Adrenal gland (tissue), 12 donors: ENCODE results near the gene IGFL3. TPM values are rescaled to one million over a fixed set of nuclear protein-coding genes. Genes with fewer than 3 reads are reported as not detected.

Experiments used
- DNase-seq, 7 donors: peaks; one replicate each; pipeline ENCODE4 v3.0.0-alpha.2; 2019 to 2020
- H3K27ac ChIP-seq, 5 donors: fragments of 200-600 bp; sonication (generic) in 4 of 5; 1 replicate in 3 of 5; 2 replicates in 2 of 5; pipeline versions ENCODE4 v1.5.1 to v1.8.0; 2016 to 2020; ENCODE audit warnings: mild to moderate bottlenecking in 1 of 5
- H3K27me3 ChIP-seq: fragments of 200-600 bp; 2 replicates; pipeline ENCODE4 v1.8.0; 2021
- H3K36me3 ChIP-seq, 2 donors: fragments of 200-600 bp; replicated peaks in 1 of 2; 1 replicate in 1 of 2; 2 replicates in 1 of 2; pipeline versions ENCODE4 v1.5.1 to v1.8.0; 2018 to 2022
- H3K4me1 ChIP-seq, 2 donors: fragments of 200-600 bp; replicated peaks in 1 of 2; 1 replicate in 1 of 2; 2 replicates in 1 of 2; pipeline versions ENCODE4 v1.5.1 to v1.8.0; 2018 to 2021
- H3K4me3 ChIP-seq, 4 donors: fragments of 200-600 bp; sonication (generic) in 3 of 4; one replicate each; pipeline ENCODE4 v1.5.1; 2016 to 2018
- H3K9me3 ChIP-seq, 3 donors: fragments of 200-600 bp; sonication (generic) in 1 of 3; replicated peaks in 1 of 3; 1 replicate in 2 of 3; 2 replicates in 1 of 3; pipeline versions ENCODE4 v1.5.1 to v1.8.0; 2016 to 2021
- POLR2A ChIP-seq, 2 donors: fragments of 450-650 bp; IDR thresholded peaks; one replicate each; pipeline ENCODE4 v1.6.1; 2017; ENCODE audit warnings: antibody characterized with exemption in 2 of 2, mild to moderate bottlenecking in 2 of 2, moderate library complexity in 1 of 2
- WGBS, 4 donors: extraction: QIAGEN DNeasy Blood & Tissue Kit in 2 of 4; methylation state at CpG; one replicate each; pipeline versions ENCODE4 v1.1.5 to v1.1.7; 2013 to 2017; 5-methylcytosine and 5-hydroxymethylcytosine counted together
- intact Hi-C, 2 donors: fragments of 100-400 bp; cut with DNase I; formaldehyde crosslinking; loops; one replicate each; pipeline versions ENCODE4 v1.14.1 to v1.15.0; 2022 to 2023
- polyA plus RNA-seq, 3 donors: library from polyadenylated mRNA; stranded (reverse); fragments of 200-250 nt in 2 of 3; fragments of 350-450 nt in 1 of 3; fragmentation: Illumina TruSeq in 1 of 3; extraction: RNeasy Lipid Tissue Mini Kit (QIAGEN cat#74804) in 1 of 3; gene quantifications; one replicate each; pipeline ENCODE4 v1.2.3, GENCODE V29; 2013 to 2014
- total RNA-seq, 9 donors: library from RNA; depleted of rRNA in 4 of 9; stranded (reverse); fragments of >200 nt in 4 of 9; fragments of 120-200 nt in 1 of 9; fragmentation: NEBNext Ultra II Directional in 1 of 9; extraction: Animal tissue kit (Norgen Biotek cat#: 25700) in 1 of 9; gene quantifications; one replicate each; pipeline versions ENCODE4 v1.1.0 to v1.2.4, GENCODE V29; 2013 to 2023
- TF ChIP-seq, protein P1 (sequence below), 6 experiments: fragments of 450-650 bp in 4 of 6; fragments of 200-600 bp in 2 of 6; sonication (generic) in 1 of 6; IDR thresholded peaks; 1 replicate in 5 of 6; 2 replicates in 1 of 6; pipeline versions ENCODE4 v1.5.1 to v1.8.0; 2016 to 2021; ENCODE audit warnings: antibody characterized with exemption in 6 of 6, mild to moderate bottlenecking in 2 of 6, moderate library complexity in 1 of 6
- donor health status: healthy with polysubstance abuse.
- donor health status: Bipolar disorder and iron deficiency.
- donor health status: DM: yes; HTN: yes; CAD: no.
- donor health status: DM: no; HTN: no; CAD: no.
- donor health status: DM: no; HTN: no; CAD: no.
- donor health status: DM: yes; HTN: yes; CAD: no.

IGFL3 gene
- total and polyA plus RNA-seq, 12 donors = not detected

DNA sequence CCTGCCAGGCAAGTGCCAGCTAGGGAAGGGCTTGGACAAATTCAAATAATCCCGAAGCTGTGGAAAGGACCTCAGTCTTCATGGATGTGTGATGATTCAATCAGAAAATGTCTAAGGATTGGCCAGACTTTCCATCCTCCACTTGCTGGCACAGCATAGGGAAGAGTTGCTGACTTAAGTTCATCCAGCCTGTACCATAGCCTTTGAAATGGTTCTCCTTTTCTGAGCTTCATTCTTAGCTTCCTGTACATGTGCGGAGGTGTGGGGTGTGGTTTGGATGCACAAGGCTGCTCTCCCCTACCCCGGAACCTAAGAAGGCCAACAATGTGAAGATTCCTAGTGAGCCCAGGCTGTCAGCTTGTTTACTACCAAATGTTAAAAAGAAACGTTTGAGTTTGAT, 959 bp upstream of the IGFL3 start:
- DNase-seq = no peak
- Histone ChIP-seq H3K27me3 (no peaks in the 10 kb centered on the region), H3K4me1 (no peaks in the 10 kb centered on the region), H3K9me3 (no peaks in the 10 kb centered on the region), H3K27ac (no peak overlapping the region), H3K4me3 (no peak overlapping the region), H3K36me3 (no peaks in the 10 kb centered on the region)
- intact Hi-C loops = no loop called here
- TF ChIP-seq, protein P1, sequence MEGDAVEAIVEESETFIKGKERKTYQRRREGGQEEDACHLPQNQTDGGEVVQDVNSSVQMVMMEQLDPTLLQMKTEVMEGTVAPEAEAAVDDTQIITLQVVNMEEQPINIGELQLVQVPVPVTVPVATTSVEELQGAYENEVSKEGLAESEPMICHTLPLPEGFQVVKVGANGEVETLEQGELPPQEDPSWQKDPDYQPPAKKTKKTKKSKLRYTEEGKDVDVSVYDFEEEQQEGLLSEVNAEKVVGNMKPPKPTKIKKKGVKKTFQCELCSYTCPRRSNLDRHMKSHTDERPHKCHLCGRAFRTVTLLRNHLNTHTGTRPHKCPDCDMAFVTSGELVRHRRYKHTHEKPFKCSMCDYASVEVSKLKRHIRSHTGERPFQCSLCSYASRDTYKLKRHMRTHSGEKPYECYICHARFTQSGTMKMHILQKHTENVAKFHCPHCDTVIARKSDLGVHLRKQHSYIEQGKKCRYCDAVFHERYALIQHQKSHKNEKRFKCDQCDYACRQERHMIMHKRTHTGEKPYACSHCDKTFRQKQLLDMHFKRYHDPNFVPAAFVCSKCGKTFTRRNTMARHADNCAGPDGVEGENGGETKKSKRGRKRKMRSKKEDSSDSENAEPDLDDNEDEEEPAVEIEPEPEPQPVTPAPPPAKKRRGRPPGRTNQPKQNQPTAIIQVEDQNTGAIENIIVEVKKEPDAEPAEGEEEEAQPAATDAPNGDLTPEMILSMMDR (IDR thresholded peaks at IDR 0.05) = no peak
- no peak for TF ChIP-seq POLR2A (IDR thresholded peaks at IDR 0.05)
- WGBS, 4 donors = 64 to 70% (median 66%) methylated on average over 4 of the region's 4 CpGs

DNA sequence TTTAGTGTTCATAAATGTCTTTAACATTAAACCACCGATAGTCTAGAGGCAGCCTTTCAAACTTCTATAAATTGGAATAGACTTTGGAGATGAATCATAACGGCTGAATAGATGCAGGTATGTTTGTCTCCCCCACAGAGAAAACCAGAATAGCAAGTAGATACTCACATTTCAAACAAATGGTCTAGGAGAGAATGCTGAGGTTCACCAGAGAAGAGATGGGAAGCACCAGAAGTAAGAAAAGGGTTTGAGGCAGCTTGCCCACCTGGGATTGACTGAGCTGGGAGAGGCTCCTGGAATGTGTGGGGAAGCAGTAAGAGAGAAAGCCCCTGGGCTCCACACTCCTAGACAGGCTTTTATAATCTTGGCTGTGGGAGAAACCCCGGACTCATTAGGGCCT, 6.4 kb downstream of the IGFL3 start:
- Histone ChIP-seq H3K27ac (no peak overlapping the region), H3K4me3 (no peak overlapping the region), H3K9me3 (no peaks in the 10 kb centered on the region), H3K4me1 (no peaks in the 10 kb centered on the region), H3K36me3 (no peaks in the 10 kb centered on the region), H3K27me3 (peaks cover 4% of the 10 kb centered on the region)
- 87 to 93% (median 91%) methylated on average over 3 of the region's 3 CpGs for WGBS, 4 donors
- intact Hi-C loops = no loop called here
- no peak for DNase-seq
- TF ChIP-seq POLR2A (IDR thresholded peaks at IDR 0.05) = no peak

DNA sequence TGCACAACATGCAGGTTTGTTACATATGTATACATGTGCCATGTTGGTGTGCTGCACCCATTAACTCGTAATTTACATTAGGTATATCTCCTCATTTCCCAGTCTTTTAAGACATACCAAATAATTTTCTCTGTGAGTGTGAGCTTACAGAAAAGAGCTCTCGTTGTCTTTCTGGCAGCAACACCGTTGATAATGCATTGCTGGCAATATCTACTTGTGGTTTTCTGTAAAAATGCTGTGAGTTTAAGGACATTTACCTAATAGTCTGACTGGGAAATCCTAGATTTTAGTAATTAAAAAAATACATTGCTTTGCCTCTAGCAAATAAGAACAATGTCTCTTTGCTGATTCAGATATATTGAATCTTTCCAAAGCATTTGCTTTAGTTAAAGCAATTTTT, 8.4 kb downstream of the IGFL3 start:
- no peak for DNase-seq
- intact Hi-C loops = no loop called here
- 71 to 75% (median 73%) methylated on average over 3 of the region's 3 CpGs for WGBS, 4 donors

DNA sequence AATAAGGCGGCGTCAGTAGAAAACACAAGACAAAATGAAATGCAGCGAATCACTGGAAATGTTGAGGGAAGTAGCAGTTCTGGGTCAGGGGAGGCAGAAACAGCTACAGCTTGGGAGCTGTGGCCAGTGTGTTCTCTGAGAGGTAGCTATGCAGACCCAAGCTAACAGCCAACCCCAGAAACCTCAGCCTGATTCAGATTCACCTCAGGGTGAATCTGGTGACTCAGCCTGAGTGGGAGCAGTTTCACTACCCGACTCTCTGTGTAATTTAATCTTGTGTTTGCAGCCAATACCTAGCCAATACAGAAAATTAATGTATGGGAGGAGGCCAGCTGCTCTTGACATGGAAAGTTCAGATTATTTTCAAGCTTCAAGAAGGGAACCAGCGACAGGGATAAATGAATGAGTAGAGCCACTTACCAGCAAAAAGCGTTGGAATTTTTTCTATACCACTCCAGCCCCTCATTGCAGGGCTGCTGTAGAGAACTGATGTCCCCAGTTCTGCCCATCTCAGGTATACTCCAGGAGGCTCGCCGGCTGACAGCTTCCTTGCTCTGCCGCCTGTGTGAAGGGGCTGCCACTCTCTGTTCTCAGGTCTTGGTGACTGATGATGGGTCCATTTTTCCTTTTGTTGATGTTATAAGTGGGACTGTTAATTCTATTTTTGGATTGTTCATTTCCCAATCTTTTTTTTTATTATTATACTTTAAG, 8.9 kb downstream of the IGFL3 start:
- no peaks in the 10 kb centered on the region for H3K36me3 ChIP-seq
- H3K27me3 ChIP-seq = peaks cover 5% of the 10 kb centered on the region
- H3K4me1 ChIP-seq = no peaks in the 10 kb centered on the region
- DNase-seq = no peak
- H3K4me3 ChIP-seq = no peak overlapping the region
- intact Hi-C loops = no loop called here
- H3K9me3 ChIP-seq = no peaks in the 10 kb centered on the region
- TF ChIP-seq, protein P1 (IDR thresholded peaks at IDR 0.05) = no peak
- no peak for TF ChIP-seq POLR2A (IDR thresholded peaks at IDR 0.05)
- 70 to 75% (median 73%) methylated on average over 9 of the region's 9 CpGs for WGBS, 4 donors
- H3K27ac ChIP-seq = no peak overlapping the region

More for the DNA sequence above, 8.4 kb downstream of the IGFL3 start:
- Histone ChIP-seq H3K27me3 (peaks cover 5% of the 10 kb centered on the region), H3K9me3 (no peaks in the 10 kb centered on the region), H3K36me3 (no peaks in the 10 kb centered on the region), H3K27ac (no peak overlapping the region), H3K4me3 (no peak overlapping the region), H3K4me1 (no peaks in the 10 kb centered on the region)
- TF ChIP-seq, protein P1 (IDR thresholded peaks at IDR 0.05) = no peak
- no peak for TF ChIP-seq POLR2A (IDR thresholded peaks at IDR 0.05)

DNA sequence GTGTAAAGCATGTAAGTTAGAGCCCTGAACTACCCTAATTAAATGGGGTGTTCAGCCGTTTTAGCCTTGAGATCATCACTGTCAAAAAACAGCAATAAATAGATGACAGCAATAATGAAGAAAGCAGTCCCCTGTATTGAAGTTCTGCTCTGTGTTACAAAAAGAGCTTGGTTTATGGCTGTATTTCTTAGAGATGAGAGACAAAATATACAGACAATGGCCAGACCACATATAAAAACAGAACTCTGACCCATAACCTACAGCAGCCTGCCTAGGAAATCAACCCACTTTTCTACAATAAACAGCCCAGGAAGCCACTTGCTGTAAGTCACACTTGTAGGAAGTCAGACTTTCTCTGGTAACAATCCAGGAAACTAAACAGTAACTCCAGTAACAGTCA, 10.8 kb downstream of the IGFL3 start:
- Histone ChIP-seq H3K4me3 (no peak overlapping the region), H3K27ac (no peak overlapping the region), H3K36me3 (no peaks in the 10 kb centered on the region), H3K9me3 (no peaks in the 10 kb centered on the region), H3K27me3 (peaks cover 10% of the 10 kb centered on the region), H3K4me1 (no peaks in the 10 kb centered on the region)
- 15 to 33% (median 29%) methylated on average over 1 of the region's 1 CpG for WGBS, 4 donors
- intact Hi-C loops = no loop called here
- no peak for DNase-seq
- TF ChIP-seq POLR2A (IDR thresholded peaks at IDR 0.05) = no peak
- TF ChIP-seq, protein P1 (IDR thresholded peaks at IDR 0.05) = no peak
